IPS-18c (cell line): ENCODE measurements around the gene NTRK1.
A peak's percentile ranks its signal among the peaks of the same experiment; 100 is the strongest.

ENCODE experiments used
- H3K4me3 ChIP-seq: 2 replicates; pipeline ENCODE4 v1.7.0; 2013; ENCODE audit warnings: low read depth, mild to moderate bottlenecking, low read length, moderate library complexity; ENCODE audit not compliant: insufficient read depth
- H3K9me3 ChIP-seq: one replicate; pipeline ENCODE4 v1.6.1; 2013; ENCODE audit warnings: mild to moderate bottlenecking, low read length, moderate library complexity; ENCODE audit not compliant: control insufficient read depth, insufficient read depth

Gene NTRK1

DNA sequence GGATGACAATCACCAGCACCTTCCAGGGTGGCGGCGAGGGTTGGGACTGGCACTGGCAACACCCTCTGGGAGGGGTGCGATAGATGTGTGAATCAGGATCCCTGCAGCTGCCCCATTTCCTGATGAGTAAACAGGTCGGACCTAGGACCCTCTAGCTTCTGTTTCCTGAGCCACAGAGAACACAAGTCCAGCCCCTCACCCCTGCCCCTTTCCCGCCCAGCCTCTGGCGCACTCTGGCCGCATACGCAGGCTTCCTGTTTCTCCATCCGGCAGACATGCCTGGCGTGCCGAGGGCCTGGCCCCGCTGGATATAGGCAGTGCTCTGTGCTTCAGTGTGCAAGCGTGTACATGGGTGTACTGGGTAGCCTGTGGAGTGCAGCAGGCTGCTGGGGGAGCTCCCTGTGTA lies 37.5 kb downstream of the NTRK1 start:
- no peaks in the 10 kb centered on the region for H3K9me3 ChIP-seq
- no peak overlapping the region for H3K4me3 ChIP-seq

DNA sequence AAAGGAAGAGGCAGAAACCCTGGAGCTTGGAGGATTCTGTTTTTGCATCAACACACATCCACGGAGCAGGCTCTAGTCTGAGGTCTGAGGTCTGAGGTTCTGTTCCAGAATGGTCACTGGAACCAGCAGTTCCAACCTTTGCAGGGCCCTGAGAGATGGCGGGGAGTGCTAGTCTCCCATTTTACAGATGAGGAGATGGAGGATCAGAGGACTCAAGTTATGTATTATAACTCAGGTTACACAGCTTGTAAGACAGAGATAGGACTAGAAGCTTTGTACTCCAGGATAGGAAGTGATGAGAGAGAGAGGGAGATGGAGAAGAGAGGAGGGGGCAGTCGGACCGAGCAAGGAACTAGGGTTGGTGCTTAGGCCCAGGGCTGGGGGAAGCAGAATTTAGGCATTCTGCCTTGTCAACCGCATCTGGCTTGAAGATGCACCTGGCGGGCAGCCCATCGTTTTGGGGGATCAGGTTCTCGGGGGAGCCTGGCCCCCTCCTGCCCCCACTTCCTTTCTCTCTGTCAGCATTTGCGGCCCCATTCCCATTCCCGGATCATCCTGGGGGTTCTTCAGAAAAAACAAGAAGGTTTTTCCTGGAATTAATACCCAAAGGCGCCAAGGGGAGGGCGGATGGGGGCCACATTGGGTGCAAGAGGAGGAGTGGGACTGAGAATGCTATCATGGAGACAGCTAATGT lies 38.5 kb downstream of the NTRK1 start:
- Histone ChIP-seq H3K4me3 (no peak overlapping the region), H3K9me3 (no peaks in the 10 kb centered on the region)

DNA sequence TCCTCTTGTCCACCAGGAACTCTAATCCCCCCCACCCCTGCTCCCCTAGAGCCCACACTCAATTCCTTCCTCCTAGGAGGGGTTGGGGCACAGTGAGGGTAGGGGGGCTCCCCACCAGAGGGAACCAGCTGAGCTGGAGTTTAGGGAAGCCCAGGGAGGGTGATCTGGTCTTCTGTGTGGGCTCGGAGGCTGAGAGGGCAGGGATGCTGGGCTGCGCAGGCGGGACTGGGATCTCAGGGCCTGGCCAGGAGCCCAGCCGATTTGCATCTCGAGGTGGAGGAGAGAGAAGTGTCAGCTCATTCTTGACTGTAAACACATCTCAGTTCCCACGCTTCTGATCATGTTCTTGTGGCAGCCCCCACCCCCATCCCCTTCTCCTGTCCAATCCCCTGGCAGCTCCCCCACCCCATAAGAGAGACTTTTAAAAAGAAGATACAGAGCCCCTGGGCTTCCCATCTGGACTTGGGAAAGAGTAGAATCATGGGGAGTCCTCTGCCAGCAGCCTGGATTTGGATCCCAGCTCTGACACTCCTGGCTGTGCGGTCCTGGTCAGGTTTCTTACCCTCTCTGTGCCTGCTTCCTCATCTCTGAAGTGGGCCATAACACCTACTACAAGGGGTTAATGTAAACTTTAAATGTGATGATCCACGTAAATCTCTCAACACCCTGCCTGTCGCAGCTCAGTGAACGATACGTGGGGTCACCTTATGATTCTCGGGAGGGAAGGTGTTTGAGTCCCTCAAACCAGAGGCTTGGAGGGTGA lies 39.5 kb downstream of the NTRK1 start:
- H3K9me3 ChIP-seq: no peaks in the 10 kb centered on the region

DNA sequence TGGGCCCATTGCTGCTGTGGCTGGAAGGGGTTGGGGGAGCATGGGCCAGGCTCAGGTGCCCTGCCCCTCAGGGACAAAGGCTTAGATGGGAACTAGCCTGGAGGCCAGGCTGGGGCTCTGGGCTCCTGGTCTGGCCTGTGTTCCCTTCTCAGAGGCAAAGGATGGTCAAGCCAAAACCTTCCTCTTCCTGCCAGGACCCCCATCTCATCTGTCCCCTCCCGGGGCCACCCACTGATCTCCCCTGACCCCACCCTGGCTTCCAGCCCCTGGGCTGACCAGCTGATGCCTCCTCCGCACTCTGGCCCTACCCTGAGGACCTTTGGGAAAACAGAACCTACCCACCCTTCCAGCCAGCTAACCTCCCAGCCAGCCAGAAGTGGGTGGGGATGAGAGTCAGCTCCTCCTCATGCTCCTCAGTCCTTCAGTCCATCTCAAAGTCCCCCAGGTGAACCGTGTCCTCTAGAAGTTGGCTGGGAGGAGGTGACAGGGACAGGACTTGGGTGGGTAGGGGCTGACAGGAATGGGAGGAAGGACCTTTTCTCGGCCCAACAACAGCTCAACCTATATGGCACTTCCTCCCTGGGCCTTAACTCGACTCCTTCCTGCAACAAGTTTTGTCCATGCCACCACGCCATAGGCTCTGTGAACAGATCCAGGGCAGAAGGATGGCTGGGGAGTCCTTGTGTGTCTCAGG lies 40.4 kb downstream of the NTRK1 start:
- Histone ChIP-seq H3K9me3 (no peaks in the 10 kb centered on the region), H3K4me3 (no peak overlapping the region)

More for the DNA sequence above, 39.5 kb downstream of the NTRK1 start:
- H3K4me3 ChIP-seq: no peak overlapping the region

DNA sequence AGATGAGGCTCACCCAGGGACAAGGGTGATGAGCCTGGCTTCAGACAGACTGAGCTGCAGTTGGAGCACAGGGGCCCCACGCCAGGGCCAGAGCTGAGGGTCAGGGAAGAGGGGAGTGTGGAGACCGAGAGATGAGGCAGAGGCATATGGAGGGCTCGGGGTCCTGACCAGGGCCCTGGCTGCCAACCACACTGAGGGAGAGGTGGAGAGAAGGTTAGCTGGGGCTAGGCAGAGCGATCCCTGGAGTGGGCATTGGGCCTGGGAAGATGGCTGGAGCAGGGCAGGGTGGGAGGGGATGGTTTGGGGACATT lies 40.9 kb downstream of the NTRK1 start:
- Histone ChIP-seq H3K9me3 (no peaks in the 10 kb centered on the region), H3K4me3 (no peak overlapping the region)

DNA sequence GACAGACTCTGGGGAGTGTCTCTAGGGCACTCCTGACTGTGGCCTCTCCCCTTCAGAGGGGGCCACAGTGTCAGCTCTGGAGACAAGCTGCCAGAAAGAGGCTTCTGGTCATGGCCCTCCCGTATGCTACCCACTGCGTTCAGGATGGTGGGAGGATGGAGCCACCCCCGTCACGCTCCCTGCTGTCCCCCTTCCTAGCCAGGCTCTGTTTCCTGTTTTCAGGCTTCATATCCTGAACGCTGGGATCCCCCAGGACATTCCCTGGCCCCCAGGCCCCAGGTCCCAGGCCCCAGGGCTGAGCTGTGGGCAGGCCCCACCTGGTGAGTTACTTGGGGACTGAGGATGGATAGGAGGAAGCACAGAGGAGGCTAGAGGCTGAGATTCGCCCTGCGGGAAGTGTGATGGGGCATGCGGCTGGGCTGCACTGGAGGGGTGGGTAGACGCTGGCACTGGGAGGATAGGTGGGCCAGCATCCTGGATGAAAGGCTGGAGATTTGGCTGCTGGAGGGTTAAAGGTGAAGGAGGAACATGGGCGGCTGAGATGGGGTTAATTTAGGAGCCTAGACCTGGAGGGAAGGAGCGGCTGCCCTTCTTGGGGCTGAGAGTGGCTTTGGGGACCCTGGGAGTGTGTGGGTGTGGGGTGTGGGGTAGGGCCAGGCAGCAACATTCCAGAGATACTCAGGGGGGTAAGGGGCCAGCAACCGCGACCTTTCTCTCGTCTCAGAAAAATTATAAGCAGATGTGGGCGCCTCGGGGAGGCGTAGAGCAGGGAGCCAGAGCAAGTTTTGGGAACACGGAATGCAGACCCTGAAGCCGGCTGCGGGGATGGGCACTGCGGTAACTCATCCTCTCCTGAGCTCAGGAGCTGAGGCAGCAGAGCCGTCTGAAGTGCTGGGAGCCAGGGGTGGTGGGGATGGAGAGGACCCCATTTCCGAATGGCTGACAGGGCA lies 41.6 kb downstream of the NTRK1 start:
- no peaks in the 10 kb centered on the region for H3K9me3 ChIP-seq
- no peak overlapping the region for H3K4me3 ChIP-seq

DNA sequence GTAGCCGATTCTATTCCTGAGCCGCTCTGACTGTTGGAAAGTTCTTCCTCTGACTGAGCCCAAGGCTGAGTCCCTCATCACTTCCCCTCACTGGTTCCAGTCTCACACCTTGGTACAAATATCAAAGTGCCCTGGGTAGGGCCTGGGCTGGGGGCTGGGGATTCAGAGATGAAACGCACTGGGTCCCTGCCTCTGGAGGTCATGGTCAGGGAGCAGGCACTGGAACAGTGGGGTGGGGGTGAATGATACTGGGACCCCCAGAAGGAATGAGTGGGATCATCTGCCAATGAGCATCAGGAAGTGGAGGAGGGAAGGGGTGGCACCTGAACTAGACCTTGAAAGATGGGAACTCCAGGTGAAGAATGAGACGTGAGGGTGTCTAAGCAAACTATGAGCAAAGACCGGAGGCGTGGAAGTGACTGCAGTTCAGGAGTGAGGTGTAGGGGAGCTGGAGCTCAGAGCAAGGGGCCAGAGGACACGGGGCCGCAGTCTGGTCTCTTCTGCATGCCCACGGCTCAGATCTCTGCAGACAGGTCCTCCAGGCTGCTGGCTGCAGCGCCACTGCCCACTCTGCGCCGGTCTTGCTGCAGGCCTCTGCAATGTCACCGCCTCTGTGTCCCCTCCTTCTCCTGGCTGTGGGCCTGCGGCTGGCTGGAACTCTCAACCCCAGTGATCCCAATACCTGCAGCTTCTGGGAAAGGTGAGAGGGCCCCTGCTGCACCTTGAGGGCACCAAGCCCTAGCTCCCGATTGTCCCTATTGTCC lies 42.8 kb downstream of the NTRK1 start:
- H3K4me3 ChIP-seq: no peak overlapping the region
- H3K9me3 ChIP-seq: no peaks in the 10 kb centered on the region

DNA sequence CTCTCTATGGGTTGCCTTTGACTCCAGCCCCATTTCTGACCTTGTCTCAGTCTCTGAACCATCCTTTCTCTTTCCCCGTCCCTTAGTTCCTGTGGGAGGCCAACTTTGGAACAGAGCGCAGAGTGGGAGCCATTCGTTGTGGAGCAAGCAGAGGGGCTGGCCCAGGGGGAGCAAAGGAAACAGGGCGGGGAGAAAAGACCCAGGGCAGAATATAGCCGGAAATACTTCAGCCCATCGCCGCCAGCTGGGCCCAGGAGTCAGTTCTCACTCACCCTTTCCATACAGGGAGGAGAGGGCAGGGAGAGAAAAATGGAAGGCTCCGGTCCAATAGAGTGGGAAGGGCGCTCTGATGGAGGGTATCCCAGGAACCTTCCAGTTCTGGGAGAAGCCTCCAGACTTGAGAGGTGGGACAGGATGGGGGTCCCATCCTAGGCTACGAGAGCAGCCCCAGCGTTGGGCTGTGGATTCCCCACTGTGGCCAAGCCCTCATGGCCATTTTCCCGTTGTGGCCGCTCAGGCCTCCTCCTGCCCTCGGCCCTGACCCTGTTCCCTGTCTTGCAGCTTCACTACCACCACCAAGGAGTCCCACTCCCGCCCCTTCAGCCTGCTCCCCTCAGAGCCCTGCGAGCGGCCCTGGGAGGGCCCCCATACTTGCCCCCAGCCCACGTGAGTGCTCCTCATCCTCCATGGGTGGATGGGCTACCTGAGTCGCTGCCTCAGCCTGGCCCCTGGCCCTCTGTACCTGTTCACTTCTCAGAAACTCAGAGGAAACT lies 43.7 kb downstream of the NTRK1 start:
- Histone ChIP-seq H3K9me3 (no peaks in the 10 kb centered on the region), H3K4me3 (no peak overlapping the region)

DNA sequence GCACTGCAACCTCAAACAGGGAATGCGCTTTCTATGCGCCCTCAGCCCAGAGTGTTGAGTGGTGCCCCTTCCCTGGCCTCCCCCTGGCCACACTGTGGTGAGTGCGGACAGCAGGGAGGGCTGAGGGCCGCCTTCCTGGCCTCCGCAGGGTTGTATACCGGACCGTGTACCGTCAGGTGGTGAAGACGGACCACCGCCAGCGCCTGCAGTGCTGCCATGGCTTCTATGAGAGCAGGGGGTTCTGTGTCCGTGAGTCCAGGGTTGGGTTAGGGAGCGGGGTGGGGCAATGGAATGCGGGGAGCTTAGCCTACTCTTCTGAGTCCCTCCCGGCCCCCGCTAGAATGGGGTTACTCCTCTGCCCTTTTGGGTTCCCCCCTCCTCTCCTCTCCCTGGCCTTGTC lies 44.5 kb downstream of the NTRK1 start:
- no peak overlapping the region for H3K4me3 ChIP-seq
- H3K9me3 ChIP-seq: no peaks in the 10 kb centered on the region

DNA sequence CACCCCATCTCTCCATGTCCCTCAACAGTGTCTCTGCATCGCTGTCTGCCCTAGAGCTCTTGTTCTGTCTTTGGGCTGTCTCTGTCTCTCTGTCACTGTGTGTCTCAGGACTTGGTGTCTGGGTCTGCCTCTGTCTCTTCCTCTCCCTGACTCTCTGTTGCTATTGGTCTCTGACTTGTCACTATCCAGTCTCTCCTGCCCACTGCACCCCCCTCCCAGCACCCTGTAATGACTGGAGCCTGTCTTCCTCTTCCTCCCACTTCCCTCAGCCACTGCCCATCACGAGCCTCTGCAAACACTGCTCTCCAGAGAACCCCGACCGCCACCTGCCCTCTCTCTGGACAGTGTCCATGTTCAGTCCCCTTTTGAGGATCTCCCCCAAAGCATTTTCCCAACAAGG lies 45.0 kb downstream of the NTRK1 start:
- Histone ChIP-seq H3K4me3 (no peak overlapping the region), H3K9me3 (no peaks in the 10 kb centered on the region)

DNA sequence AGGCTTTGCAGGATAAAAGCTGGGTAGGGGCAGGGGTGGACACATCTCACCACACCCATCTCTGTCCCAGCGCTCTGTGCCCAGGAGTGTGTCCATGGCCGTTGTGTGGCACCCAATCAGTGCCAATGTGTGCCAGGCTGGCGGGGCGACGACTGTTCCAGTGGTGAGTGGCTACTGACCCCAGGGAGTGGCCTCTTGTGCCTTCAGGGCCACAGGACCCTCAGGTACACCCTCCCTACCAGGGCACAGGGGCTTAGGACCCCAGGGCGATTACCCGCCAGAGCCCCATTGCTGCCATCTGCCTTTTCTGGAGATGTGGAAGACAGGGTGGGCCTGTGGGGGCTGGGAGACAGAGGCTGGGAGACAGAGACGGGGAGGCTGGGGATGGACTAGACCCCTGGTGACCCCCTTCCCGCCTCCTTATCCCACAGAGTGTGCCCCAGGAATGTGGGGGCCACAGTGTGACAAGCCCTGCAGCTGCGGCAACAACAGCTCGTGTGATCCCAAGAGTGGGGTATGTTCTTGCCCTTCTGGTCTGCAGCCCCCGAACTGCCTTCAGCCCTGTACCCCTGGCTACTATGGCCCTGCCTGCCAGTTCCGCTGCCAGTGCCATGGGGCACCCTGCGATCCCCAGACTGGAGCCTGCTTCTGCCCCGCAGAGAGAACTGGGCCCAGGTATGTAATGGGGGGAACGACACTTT lies 45.7 kb downstream of the NTRK1 start:
- no peaks in the 10 kb centered on the region for H3K9me3 ChIP-seq
- no peak overlapping the region for H3K4me3 ChIP-seq

DNA sequence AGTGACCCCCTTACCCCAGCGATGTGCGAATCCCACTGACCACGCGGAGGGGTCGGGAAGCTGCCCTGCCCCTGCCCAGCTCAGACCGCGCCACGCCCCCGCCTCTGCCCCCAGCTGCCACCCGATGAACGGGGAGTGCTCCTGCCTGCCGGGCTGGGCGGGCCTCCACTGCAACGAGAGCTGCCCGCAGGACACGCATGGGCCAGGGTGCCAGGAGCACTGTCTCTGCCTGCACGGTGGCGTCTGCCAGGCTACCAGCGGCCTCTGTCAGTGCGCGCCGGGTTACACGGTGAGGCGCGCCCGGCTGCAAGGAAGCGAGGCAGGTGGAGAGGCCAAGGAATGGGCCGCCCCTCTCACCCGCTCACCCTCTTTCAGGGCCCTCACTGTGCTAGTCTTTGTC lies 47.9 kb downstream of the NTRK1 start:
- H3K9me3 ChIP-seq: no peaks in the 10 kb centered on the region
- no peak overlapping the region for H3K4me3 ChIP-seq

DNA sequence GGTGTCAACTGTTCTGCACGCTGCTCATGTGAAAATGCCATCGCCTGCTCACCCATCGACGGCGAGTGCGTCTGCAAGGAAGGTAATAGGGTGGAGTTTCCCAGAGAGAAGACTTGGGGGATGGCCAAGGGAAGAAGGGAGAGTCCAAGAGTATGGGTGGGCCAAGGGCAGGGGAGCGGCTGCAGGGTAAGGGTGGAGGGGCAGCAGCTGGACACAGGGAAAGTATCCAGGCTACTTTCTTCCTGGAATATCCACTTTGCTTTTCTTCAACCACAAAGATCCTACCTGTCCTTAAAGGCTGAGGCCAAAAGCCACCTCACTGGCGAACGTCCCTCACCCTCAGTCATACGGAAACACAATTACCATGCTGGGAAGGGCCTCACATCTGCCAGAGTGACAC lies 48.3 kb downstream of the NTRK1 start:
- Histone ChIP-seq H3K4me3 (no peak overlapping the region), H3K9me3 (no peaks in the 10 kb centered on the region)

DNA sequence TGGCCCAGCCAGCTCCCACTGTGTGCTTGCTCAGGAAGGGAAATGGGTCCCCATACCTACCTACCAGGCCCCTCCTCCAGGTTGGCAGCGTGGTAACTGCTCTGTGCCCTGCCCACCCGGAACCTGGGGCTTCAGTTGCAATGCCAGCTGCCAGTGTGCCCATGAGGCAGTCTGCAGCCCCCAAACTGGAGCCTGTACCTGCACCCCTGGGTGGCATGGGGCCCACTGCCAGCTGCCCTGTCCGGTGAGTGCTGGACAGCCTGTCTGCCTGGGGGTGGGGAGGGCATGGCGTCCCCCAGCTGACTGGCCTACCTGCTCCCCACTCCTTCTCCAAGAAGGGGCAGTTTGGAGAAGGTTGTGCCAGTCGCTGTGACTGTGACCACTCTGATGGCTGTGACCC lies 49.0 kb downstream of the NTRK1 start:
- no peak overlapping the region for H3K4me3 ChIP-seq
- H3K9me3 ChIP-seq: no peaks in the 10 kb centered on the region

DNA sequence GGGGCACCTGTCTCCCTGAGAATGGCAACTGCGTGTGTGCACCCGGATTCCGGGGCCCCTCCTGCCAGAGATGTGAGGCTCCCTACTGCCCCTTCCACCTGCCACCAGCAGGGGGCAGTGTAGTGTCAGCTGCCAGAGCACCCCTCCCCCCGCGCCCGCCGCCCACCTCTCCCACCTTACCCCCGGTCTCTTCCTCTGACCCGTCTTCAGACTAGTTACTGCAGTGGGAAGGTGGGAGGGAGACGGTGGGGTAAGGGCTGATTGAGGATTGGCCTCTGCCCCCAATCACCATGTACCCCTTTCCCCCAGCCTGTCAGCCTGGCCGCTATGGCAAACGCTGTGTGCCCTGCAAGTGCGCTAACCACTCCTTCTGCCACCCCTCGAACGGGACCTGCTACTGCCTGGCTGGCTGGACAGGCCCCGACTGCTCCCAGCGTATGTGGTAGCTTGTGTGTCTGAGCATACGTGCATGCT lies 49.7 kb downstream of the NTRK1 start:
- Histone ChIP-seq H3K4me3 (peak overlapping the region; percentile 2; the same call in 1 of the 2 replicates), H3K9me3 (no peaks in the 10 kb centered on the region)
